Measurements from ENCODE around the gene SLC2A4.

SLC2A4 gene

GRCh38 chr17:7279448-7279847, 2.1 kb upstream of the SLC2A4 start:
- DNase-seq (ENCODE audit: low read depth): no peak

- DNase-seq (ENCODE audit: low read depth): peak; percentile 83
These were observed 922 bp upstream of the SLC2A4 start for GRCh38 chr17:7280519-7281073.

GRCh38 chr17:7281953-7282751, 634 bp downstream of the SLC2A4 start:
- no peak for DNase-seq (ENCODE audit: low read depth)

DNA sequence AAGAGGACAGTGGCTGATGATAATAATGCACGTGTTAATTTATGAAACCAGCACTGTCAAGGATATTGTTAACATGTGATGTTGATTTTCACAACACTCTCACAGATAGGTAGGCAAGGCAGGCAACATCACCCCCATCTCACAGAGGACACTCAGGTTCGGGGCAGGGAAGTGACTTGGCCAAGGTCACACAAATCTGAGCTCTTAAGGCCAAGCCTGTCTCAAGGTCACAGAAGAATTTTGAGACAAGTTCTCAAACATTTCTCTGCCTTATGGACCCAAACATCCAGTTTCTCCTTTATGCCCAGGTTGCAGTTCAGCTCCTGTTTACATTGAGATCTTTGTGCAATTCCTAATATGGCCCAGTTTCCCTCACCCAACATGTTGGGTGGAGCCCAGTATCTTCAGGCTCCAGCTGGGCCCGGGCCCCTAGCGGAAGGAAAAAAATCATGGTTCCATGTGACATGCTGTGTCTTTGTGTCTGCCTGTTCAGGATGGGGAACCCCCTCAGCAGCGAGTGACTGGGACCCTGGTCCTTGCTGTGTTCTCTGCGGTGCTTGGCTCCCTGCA, 1.3 kb downstream of the SLC2A4 start:
- DNase-seq (ENCODE audit: low read depth): no peak

GRCh38 chr17:7283471-7284216, 2.1 kb downstream of the SLC2A4 start:
- no peak for DNase-seq (ENCODE audit: low read depth)

DNA sequence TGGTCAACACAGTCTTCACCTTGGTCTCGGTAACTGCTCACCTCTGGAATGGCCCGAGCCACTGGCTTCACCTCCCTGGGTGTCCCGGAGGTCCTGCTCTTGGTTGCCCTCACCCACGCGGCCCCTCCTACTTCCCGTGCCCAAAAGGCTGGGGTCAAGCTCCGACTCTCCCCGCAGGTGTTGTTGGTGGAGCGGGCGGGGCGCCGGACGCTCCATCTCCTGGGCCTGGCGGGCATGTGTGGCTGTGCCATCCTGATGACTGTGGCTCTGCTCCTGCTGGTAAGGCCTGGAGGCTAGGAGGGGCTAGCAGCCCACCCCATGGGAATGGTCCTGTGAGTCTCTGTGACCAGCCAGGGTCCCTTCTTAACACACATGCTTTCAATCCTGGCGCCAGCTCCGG, 3.4 kb downstream of the SLC2A4 start:
- no peak for DNase-seq (ENCODE audit: low read depth)

DNA sequence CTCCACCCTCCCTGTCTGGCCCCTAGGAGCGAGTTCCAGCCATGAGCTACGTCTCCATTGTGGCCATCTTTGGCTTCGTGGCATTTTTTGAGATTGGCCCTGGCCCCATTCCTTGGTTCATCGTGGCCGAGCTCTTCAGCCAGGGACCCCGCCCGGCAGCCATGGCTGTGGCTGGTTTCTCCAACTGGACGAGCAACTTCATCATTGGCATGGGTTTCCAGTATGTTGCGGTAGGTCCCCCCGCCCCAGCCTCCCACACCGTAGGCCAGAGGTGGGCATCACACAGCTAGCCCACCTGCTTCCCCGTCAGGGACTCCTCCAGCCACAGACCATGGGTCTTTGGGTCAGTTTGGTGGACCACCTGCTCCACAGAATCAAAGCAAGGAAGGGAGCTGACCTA, 4.2 kb downstream of the SLC2A4 start:
- DNase-seq (ENCODE audit: low read depth): no peak

- no peak for DNase-seq (ENCODE audit: low read depth)
These were observed 7.9 kb downstream of the SLC2A4 start for GRCh38 chr17:7289256-7290032.

- DNase-seq (ENCODE audit: low read depth): no peak
These were observed 8.6 kb downstream of the SLC2A4 start for GRCh38 chr17:7290166-7290565.

DNA sequence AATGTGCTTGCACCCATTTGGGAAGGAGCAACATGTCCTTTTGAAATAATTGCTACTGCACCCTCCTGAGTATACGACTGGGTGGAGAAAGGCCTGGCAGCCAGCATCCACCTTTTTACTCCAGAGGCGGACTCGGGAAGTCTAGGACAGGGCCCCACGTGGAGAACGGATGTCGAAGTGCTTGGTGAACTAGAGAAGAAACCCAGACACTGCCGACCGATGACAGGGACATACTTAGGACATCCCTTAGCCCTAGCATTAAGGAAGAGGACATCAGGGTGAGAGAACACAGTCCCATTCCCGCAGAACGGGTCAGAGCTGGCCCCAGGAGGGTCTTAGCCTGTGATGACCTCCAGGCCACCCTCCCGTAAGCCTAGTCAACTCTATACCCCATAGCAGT, 9.2 kb downstream of the SLC2A4 start:
- no peak for DNase-seq (ENCODE audit: low read depth)

GRCh38 chr17:7292194-7292593, 10.7 kb downstream of the SLC2A4 start:
- no peak for DNase-seq (ENCODE audit: low read depth)

GRCh38 chr17:7292729-7293128, 11.2 kb downstream of the SLC2A4 start:
- no peak for DNase-seq (ENCODE audit: low read depth)

GRCh38 chr17:7293159-7293558, 11.6 kb downstream of the SLC2A4 start:
- DNase-seq (ENCODE audit: low read depth): no peak

- DNase-seq (ENCODE audit: low read depth): no peak
These were observed 12.5 kb downstream of the SLC2A4 start for GRCh38 chr17:7293816-7294613.

- DNase-seq (ENCODE audit: low read depth): peak; percentile 80
These were observed 13.2 kb downstream of the SLC2A4 start, which contains the start of gene YBX2 for GRCh38 chr17:7294614-7295153. Gene YBX2 (minus strand): TSS chr17:7294639. CDS start chr17:7294500, 139 bp downstream.

DNA sequence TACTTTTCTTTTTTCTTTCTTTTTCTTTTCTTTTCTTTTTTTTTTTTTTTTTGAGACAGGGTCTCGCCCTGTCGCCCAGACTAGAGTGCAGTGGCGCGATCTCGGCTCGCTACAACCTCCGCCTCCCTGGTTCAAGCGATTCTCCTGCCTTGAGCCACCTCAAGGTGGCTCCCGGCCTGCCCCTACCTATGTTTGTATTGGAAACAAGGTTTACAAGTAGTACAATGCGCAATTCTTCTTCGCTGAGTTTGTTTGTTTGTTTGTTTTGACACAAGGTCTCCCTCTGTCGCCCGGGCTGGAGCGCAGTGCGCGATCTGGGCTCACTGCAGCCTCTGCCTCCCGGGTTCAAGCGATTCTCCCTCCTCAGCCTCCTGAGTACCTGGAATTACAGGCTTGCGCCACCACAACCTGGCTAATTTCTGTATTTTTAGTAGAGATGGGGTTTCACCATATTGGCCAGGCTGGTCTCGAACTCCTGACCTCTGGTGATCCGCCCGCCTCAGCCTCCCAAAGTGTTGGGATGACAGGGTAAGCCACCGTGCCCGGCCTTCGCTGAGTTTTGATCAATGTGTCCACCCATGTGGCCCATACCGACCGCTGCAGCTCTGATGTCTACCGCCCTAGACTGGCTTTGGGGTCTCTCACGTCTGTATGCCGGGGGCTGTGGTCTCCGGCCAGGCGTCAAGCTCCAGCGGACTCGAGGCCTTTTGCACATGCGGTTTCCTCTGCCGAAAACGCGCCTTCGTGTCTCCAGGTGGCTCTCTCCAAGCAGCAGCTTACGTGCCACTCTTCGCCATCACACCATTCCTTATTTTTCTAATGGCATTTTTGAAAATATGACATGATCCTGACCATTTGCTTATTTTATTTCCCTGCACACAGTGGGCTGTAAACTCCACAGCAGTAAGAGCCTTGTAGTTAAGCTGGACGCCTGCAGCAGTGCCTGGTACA, 14.0 kb downstream of the SLC2A4 start:
- DNase-seq (ENCODE audit: low read depth): no peak

- DNase-seq (ENCODE audit: low read depth): peak; percentile 72
These were observed 14.8 kb downstream of the SLC2A4 start for GRCh38 chr17:7296189-7296861.

GRCh38 chr17:7304179-7304578, 22.7 kb downstream of the SLC2A4 start:
- DNase-seq (ENCODE audit: low read depth): no peak
